ENCODE measurements around the gene GMCL2. TPM values are rescaled to one million over a fixed set of nuclear protein-coding genes. Genes with fewer than 3 reads are reported as not detected.
"Not testable (repeated sequence)": the region's sequence is repeated elsewhere in the genome, so short reads cannot be mapped to it uniquely, and the experiment has no call there.

GMCL2 gene
- total RNA-seq = not detected in 2 replicates

- intact Hi-C loops (cut with micrococcal nuclease) = no loop called here
Measured at GRCh38 chr5:178187014-178187413, at the start of gene GMCL2. Gene GMCL2 (minus strand): TSS chr5:178187371. CDS start chr5:178187299, 72 bp downstream.

GRCh38 chr5:178236679-178237078, 49.5 kb upstream of the GMCL2 start:
- intact Hi-C loops (cut with micrococcal nuclease) = loop anchor here (5.0 to 10.0 kb wide), 2 partner anchors 601 to 1468 kb away; no protein-coding TSS in a partner anchor

GRCh38 chr5:178236126-178236525, 49.0 kb upstream of the GMCL2 start:
- intact Hi-C loops (cut with micrococcal nuclease) = loop anchor here (5.0 to 10.0 kb wide), 2 partner anchors 601 to 1469 kb away; no protein-coding TSS in a partner anchor

GRCh38 chr5:178235588-178235974, 48.4 kb upstream of the GMCL2 start:
- intact Hi-C loops (cut with micrococcal nuclease) = loop anchor here (1.0 to 10.0 kb wide), 6 partner anchors 316 to 1469 kb away; partner anchors contain the start of genes COL23A1 and ZNF354A

- intact Hi-C loops (cut with micrococcal nuclease) = loop anchor here (1.0 to 10.0 kb wide), 9 partner anchors 316 to 1470 kb away; partner anchors contain the start of genes COL23A1, HNRNPH1, ZNF354A and ZNF354B
Measured at GRCh38 chr5:178234750-178235587, 47.8 kb upstream of the GMCL2 start.

- intact Hi-C loops (cut with micrococcal nuclease) = loop anchor here (2.0 to 10.0 kb wide), 5 partner anchors 623 to 1471 kb away; partner anchors contain the start of genes HNRNPH1, ZNF354B and ZNF879
Measured at GRCh38 chr5:178234121-178234749, 47.1 kb upstream of the GMCL2 start.

GRCh38 chr5:178232920-178233429, 45.8 kb upstream of the GMCL2 start:
- intact Hi-C loops (cut with micrococcal nuclease) = loop anchor here (1.0 to 10.0 kb wide), 8 partner anchors 8 to 1472 kb away; partner anchors contain the start of genes CLK4, HNRNPAB, HNRNPH1 and ZNF354B

GRCh38 chr5:178232124-178232919, 45.2 kb upstream of the GMCL2 start, which contains the start of gene PHYKPL:
Gene PHYKPL (minus strand): TSS chr5:178232802. CDS start chr5:178232550, 252 bp downstream.
- intact Hi-C loops (cut with micrococcal nuclease) = loop anchor here (1.0 to 10.0 kb wide), 8 partner anchors 9 to 1472 kb away; partner anchors contain the start of genes CLK4, HNRNPAB, HNRNPH1 and ZNF354B

- intact Hi-C loops (cut with micrococcal nuclease) = loop anchor here (1.0 to 10.0 kb wide), 8 partner anchors 10 to 1473 kb away; partner anchors contain the start of genes CLK4, HNRNPAB, HNRNPH1 and ZNF354B
Measured at GRCh38 chr5:178231539-178232123, 44.5 kb upstream of the GMCL2 start.

- intact Hi-C loops (cut with micrococcal nuclease) = loop anchor here (5.0 to 10.0 kb wide), 4 partner anchors 626 to 1474 kb away; partner anchors contain the start of genes HNRNPH1, ZNF354B and ZNF879
Measured at GRCh38 chr5:178230879-178231538, 43.8 kb upstream of the GMCL2 start.

GRCh38 chr5:178229861-178230260, 42.7 kb upstream of the GMCL2 start:
- intact Hi-C loops (cut with micrococcal nuclease) = loop anchor here (5.0 to 10.0 kb wide), 4 partner anchors 627 to 1475 kb away; partner anchors contain the start of genes HNRNPH1, ZNF354B and ZNF879

- intact Hi-C loops (cut with micrococcal nuclease) = not testable (repeated sequence)
Measured at GRCh38 chr5:178229111-178229510, 41.9 kb upstream of the GMCL2 start.

GRCh38 chr5:178228609-178229008, 41.4 kb upstream of the GMCL2 start:
- intact Hi-C loops (cut with micrococcal nuclease) = no loop called here

GRCh38 chr5:178227929-178228328, 40.8 kb upstream of the GMCL2 start:
- intact Hi-C loops (cut with micrococcal nuclease) = no loop called here

GRCh38 chr5:178227138-178227659, 40.0 kb upstream of the GMCL2 start:
- intact Hi-C loops (cut with micrococcal nuclease) = no loop called here

GRCh38 chr5:178225174-178225573, 38.0 kb upstream of the GMCL2 start:
- intact Hi-C loops (cut with micrococcal nuclease) = no loop called here

- intact Hi-C loops (cut with micrococcal nuclease) = no loop called here
Measured at GRCh38 chr5:178224403-178224802, 37.2 kb upstream of the GMCL2 start.

- intact Hi-C loops (cut with micrococcal nuclease) = no loop called here
Measured at GRCh38 chr5:178223828-178224335, 36.7 kb upstream of the GMCL2 start.

Data from T-helper 1 cell treated with Interleukin-12 subunit alpha and Interleukin-12 subunit beta and Interleukin-4 antibody, amounts not matched to agents 30 ng/mL and 1 ng/mL, for 36 hours (primary cell).